D721Med (cell line): ENCODE data around the gene DLST.

Source experiments
- DNase-seq: peaks from one replicate; pipeline ENCODE4 v3.0.0; 2011; ENCODE audit warnings: low spot score; ENCODE audit not compliant: insufficient read length
- FAIRE-seq: peaks from 2 replicates; lab custom pipeline; 2011; peaks lifted over from hg19 to GRCh38; lab: Jason Lieb, UNC
- TF ChIP-seq, protein P1 (sequence below): IDR thresholded peaks from 2 replicates; pipeline ENCODE4 v1.5.1; 2012; ENCODE audit warnings: mild to moderate bottlenecking, control low read depth; ENCODE audit not compliant: insufficient read depth; ENCODE audit errors: missing control alignments

The DLST gene

DNA sequence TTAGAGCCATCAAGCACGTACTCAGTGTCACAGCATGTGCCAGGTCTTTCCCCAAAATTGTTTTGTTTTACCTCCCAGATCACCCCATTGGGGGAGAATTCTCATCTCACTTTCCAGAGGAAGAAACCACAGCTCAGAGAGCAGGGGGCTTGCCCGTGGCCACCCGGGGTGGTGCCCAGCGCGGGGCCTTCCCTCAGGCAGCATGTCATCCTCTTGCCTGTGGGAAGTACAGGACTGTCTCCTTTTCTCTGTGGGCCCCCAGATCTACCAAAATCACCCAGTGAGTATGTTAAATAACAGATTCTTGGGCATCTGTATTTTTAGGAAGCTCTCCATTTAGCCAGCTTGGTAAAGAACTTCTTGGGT, 35.4 kb downstream of the DLST start:
- TF ChIP-seq, protein P1, sequence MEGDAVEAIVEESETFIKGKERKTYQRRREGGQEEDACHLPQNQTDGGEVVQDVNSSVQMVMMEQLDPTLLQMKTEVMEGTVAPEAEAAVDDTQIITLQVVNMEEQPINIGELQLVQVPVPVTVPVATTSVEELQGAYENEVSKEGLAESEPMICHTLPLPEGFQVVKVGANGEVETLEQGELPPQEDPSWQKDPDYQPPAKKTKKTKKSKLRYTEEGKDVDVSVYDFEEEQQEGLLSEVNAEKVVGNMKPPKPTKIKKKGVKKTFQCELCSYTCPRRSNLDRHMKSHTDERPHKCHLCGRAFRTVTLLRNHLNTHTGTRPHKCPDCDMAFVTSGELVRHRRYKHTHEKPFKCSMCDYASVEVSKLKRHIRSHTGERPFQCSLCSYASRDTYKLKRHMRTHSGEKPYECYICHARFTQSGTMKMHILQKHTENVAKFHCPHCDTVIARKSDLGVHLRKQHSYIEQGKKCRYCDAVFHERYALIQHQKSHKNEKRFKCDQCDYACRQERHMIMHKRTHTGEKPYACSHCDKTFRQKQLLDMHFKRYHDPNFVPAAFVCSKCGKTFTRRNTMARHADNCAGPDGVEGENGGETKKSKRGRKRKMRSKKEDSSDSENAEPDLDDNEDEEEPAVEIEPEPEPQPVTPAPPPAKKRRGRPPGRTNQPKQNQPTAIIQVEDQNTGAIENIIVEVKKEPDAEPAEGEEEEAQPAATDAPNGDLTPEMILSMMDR: no peak
- DNase-seq (no peak), FAIRE-seq (no peak)

DNA sequence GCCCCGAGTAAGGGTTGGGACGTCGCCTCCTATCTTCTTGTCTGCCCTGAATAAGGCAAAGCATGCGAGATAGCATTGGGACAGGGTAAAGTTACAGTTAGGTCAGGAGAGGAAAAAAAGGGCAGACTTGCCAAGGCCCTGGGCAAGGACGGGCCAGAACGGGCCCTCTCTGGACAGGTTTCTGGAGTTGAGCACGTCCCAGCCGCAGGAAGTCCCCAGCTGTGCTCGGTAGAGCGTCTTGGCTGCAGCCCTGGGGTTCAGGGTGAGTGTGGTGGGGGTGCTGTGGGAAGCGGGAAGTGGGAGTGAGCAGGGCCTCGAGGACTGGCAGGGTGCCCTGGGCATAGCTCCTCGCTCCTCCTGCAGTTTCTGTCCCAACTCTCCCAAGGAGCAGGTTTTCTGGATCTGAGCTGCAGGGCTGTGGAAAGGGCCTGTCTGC, 35.9 kb downstream of the DLST start:
- DNase-seq (no peak), FAIRE-seq (no peak)
- TF ChIP-seq, protein P1: no peak

DNA sequence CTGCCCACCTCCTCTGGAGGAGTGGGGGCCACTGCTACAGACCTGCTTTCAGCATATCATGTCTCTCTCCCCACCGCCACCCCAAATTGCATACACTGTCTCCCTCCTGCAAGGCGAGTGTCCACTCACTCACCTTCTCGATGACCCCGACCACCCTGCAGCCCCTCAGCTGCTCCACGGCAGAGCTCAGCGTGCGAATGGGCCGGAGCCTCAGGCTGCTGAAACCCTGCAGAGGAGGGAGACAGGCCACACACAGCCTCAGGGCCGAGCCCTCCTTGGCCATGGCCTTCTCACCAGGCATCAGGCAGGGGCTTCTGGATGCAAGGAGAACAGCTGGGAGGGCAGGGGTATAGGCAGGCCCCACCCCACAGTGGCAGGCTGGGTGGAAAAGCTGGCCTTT, 36.7 kb downstream of the DLST start:
- FAIRE-seq: no peak
- no peak for DNase-seq
- TF ChIP-seq, protein P1: no peak

DNA sequence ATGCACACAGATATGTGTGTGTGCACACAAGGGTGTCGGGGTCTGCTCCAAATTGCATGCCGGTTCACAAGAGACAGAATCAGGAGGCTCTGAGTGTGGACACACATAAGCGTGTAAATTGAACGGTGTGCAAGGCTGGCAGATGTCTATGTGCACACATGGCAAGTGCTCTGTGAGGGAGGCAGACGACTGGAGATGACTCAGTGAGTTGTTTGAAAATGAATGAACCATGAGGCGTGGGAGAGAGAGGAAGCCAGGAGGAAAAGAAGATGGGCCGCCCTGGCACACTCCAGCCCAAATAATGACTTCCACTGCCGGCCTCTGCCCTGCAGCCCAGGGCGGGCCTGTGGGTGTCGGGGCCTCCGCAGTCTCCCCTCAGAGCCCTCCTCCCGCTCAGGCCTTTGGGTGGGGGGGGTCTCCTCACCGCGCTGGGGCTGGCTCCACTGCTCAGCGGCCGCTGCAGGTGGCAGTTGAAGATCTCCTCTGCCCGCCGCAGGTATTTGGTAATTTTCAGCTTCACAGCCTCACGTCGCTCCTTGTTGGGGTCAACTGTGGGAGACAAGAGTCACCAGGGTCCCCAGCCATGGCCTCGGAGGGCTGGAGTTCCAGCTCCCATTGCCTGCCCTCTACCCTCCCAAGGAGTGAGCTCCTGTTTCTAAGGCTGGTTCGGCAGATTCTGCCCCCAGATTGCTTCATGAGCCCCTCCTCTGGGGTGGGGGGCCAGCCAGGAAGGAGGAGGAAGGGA, 37.9 kb downstream of the DLST start:
- no peak for DNase-seq
- FAIRE-seq: no peak
- TF ChIP-seq, protein P1: no peak

DNA sequence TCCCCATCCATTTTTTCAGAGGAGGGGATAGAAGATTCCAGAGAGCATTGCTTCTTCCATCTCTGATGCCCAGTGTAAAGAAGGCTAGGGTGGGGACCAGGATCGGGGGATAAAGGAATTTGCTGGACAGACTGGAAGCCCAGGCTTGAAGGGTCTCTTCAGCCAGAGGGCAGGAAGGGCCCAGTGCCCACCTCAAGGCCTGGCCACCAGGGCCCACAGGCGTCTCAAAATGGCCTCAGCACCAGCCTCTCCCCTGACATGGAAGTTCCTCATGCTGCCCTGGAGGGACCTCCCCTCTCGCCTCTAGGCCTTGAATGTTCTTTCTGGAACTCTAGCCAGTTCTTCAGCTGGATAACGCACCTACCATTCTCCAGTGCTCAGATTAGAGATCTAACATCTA, 38.6 kb downstream of the DLST start:
- no peak for DNase-seq
- no peak for FAIRE-seq

DNA sequence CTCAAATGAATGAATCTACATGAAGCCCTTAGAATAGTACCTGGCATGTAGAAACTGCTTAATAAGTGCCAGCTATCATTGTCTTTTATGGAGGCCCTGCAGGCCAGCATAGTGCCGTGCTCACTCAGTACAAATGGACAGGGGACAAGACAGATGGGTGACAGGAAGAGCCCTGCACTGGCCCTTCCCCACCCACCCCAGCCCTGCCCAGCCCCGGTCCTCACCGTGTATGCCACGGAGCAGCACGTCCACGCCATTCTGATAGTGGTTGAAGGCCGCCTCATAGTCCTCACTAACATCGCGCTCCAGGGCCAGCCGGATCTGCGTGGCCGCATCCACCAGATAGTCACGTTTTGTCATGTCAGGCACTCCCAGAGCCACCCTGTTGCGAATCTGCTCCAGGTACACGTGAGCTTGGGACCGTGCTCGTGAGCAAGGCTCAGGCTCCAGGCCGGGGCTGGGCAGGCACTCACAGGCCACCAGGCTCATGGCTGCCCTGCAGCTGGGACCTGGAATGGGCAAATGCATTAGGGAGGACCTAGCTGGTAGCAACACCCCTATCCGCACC, 39.4 kb downstream of the DLST start:
- no peak for DNase-seq
- TF ChIP-seq, protein P1: no peak
- FAIRE-seq: no peak

More for the DNA sequence above, 38.6 kb downstream of the DLST start:
- TF ChIP-seq, protein P1: no peak
